Measurements from ENCODE around the gene SUFU.

Gene SUFU

DNA sequence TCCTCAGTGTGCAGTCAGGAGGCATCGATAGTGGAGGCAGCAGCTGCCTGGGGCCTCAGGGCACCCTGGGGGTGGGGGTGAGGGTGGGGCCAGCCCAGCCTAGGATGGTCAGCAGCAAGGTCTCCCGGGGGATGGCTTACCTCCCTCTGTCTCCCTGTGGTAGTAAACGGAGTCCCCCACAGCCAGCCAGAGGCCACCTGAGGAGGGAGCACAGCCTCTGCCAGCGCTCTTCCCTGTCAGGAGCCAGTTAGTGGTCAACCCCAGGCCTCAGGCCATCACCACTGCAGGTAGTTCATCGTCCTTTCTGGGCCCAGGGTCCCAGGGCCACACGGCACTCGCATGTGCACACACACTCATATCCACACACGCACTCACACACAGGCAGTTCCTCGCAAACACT lies 23.4 kb upstream of the SUFU start:
- TF ChIP-seq, protein P1, sequence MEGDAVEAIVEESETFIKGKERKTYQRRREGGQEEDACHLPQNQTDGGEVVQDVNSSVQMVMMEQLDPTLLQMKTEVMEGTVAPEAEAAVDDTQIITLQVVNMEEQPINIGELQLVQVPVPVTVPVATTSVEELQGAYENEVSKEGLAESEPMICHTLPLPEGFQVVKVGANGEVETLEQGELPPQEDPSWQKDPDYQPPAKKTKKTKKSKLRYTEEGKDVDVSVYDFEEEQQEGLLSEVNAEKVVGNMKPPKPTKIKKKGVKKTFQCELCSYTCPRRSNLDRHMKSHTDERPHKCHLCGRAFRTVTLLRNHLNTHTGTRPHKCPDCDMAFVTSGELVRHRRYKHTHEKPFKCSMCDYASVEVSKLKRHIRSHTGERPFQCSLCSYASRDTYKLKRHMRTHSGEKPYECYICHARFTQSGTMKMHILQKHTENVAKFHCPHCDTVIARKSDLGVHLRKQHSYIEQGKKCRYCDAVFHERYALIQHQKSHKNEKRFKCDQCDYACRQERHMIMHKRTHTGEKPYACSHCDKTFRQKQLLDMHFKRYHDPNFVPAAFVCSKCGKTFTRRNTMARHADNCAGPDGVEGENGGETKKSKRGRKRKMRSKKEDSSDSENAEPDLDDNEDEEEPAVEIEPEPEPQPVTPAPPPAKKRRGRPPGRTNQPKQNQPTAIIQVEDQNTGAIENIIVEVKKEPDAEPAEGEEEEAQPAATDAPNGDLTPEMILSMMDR (IDR thresholded peaks at IDR 0.05; ENCODE audit: low read depth, low read length): no peak
- in situ Hi-C loops (cut with HindIII; ENCODE audit: low sequenced_read_pairs): no loop called here
- no peak overlapping the region for H3K4me3 ChIP-seq (ENCODE audit: low read depth, low read length)
- DNase-seq (ENCODE audit: low read depth, low spot score): no peak

GRCh38 chr10:102484021-102484420 lies 19.8 kb upstream of the SUFU start:
- TF ChIP-seq, protein P1 (IDR thresholded peaks at IDR 0.05; ENCODE audit: low read depth, low read length): no peak
- no peak overlapping the region for H3K4me3 ChIP-seq (ENCODE audit: low read depth, low read length)
- no peak for DNase-seq (ENCODE audit: low read depth, low spot score)
- in situ Hi-C loops (cut with HindIII; ENCODE audit: low sequenced_read_pairs): no loop called here

DNA sequence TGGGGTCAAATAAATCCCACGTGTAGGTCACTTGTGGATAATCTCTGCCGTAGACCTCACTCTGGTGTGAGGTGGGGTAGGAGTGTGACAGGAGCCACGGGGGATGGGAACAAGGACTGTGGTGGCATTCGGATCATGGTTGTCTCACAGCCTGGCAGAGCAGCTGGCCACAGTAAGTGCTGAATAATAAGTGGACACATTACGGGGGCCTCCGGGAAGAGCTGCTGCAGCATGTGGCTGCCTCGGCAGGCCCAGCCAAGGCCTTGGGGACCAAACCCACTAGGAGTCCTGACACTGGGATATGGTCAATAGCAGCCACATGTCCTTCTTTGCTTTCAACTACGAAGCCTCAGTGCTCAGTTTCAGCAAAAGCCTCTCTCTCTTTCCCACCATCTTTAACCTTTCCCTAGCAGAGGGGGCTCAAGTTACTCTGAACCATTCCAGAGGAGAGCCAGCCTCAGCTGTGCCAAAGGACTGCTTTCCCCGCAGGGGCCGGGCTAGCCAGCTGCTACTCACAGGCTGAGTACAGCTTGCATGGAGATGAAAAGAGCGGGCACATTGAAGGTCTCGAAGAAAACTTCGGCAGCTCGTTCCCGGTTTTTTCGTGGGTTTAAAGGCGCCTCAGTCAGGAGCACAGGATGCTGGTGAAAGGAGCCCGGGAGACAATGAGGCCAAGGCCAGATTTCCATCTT lies 18.5 kb upstream of the SUFU start:
- TF ChIP-seq, protein P1 (IDR thresholded peaks at IDR 0.05; ENCODE audit: low read depth, low read length): no peak
- no peak for DNase-seq (ENCODE audit: low read depth, low spot score)
- in situ Hi-C loops (cut with HindIII; ENCODE audit: low sequenced_read_pairs): no loop called here
- H3K4me3 ChIP-seq (ENCODE audit: low read depth, low read length): no peak overlapping the region

DNA sequence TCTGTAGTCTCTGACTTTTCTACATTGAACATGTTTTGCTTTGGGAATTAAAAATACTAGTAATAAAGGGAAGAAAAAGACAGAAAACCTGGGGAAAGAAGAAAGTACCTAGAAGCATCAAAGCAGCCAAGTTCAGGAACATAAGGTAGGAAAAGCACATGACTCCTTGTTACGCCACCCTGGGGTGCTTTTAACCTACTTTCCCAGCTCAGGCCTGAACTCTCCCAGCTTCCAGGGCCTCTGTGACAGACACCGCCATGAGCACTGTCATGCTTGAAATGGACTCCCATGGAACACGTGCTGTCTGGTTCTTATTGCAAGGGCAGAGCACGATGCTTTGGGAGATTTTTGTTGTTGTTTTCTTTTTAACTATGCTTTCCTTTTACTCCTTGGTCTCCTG lies 12.6 kb upstream of the SUFU start:
- H3K4me3 ChIP-seq (ENCODE audit: low read depth, low read length): no peak overlapping the region
- DNase-seq (ENCODE audit: low read depth, low spot score): no peak
- TF ChIP-seq, protein P1 (IDR thresholded peaks at IDR 0.05; ENCODE audit: low read depth, low read length): no peak
- in situ Hi-C loops (cut with HindIII; ENCODE audit: low sequenced_read_pairs): no loop called here

DNA sequence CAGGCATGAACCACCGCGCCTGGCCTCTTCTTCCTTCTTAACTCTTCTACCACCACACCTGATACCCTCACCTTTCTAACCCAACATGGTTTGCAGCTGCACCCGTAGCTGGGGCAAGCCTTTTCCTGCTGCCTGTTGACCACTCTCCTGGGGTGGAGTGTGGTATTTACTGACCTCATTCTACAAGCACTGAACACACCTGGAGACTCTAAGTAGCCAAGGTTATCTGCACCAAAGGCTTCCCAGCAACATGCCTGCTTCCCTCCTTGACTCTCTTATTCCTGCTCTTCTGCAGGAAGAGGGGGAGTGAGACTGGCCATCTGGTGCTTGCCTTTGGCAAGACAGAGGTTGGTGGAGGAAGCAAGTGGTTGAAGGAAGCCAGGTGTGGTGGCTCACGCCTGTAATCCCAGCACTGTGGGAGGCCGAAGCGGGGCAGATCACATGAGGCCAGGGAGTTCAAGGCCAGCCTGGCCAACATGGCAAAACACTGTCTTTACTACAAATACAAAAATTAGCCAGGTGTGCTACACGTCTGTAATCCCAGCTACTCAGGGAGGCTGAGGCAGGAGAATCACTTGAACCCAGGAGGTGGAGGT lies 11.3 kb upstream of the SUFU start:
- DNase-seq (ENCODE audit: low read depth, low spot score): no peak
- TF ChIP-seq, protein P1 (IDR thresholded peaks at IDR 0.05; ENCODE audit: low read depth, low read length): no peak
- no peak overlapping the region for H3K4me3 ChIP-seq (ENCODE audit: low read depth, low read length)
- in situ Hi-C loops (cut with HindIII; ENCODE audit: low sequenced_read_pairs): no loop called here

GRCh38 chr10:102492983-102493382 lies 10.8 kb upstream of the SUFU start:
- no peak for DNase-seq (ENCODE audit: low read depth, low spot score)
- H3K4me3 ChIP-seq (ENCODE audit: low read depth, low read length): no peak overlapping the region
- in situ Hi-C loops (cut with HindIII; ENCODE audit: low sequenced_read_pairs): no loop called here
- TF ChIP-seq, protein P1 (IDR thresholded peaks at IDR 0.05; ENCODE audit: low read depth, low read length): no peak

Measured in astrocyte of the spinal cord (primary cell).